ENCODE results near the gene SALL1.

GRCh38 chr16:51139568-51139967 lies 11.5 kb downstream of the SALL1 start:
- no peak for TF ChIP-seq CTCF (IDR thresholded peaks at IDR 0.05; ENCODE audit: control extremely low read depth in 1 of 3, insufficient read depth in 1 of 3, low read depth in 1 of 3, low read length in 3 of 3)
- no peak for TF ChIP-seq EZH2 (IDR thresholded peaks at IDR 0.05; ENCODE audit: low read depth, low read length, severe bottlenecking)
- TF ChIP-seq POLR2AphosphoS5 (IDR thresholded peaks at IDR 0.05; ENCODE audit: low read depth, low read length), result no peak
- no peak for TF ChIP-seq RAD21 (IDR thresholded peaks at IDR 0.05 in 1 of 2, conservative IDR thresholded peaks at IDR 0.05 in 1 of 2; ENCODE audit: low read depth in 2 of 2, low read length in 2 of 2)
- no peak for TF ChIP-seq SRF (IDR thresholded peaks at IDR 0.05; ENCODE audit: low read depth, low read length)
- TF ChIP-seq ZNF274 (IDR thresholded peaks at IDR 0.05; ENCODE audit: borderline replicate concordance, extremely low read depth, low read length), result no peak
- TF ChIP-seq YY1 (IDR thresholded peaks at IDR 0.05; ENCODE audit: low read depth, low read length), result no peak
- TF ChIP-seq, protein P1, sequence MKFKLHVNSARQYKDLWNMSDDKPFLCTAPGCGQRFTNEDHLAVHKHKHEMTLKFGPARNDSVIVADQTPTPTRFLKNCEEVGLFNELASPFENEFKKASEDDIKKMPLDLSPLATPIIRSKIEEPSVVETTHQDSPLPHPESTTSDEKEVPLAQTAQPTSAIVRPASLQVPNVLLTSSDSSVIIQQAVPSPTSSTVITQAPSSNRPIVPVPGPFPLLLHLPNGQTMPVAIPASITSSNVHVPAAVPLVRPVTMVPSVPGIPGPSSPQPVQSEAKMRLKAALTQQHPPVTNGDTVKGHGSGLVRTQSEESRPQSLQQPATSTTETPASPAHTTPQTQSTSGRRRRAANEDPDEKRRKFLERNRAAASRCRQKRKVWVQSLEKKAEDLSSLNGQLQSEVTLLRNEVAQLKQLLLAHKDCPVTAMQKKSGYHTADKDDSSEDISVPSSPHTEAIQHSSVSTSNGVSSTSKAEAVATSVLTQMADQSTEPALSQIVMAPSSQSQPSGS (IDR thresholded peaks at IDR 0.05; ENCODE audit: low read length), result no peak
- no peak for TF ChIP-seq EP300 (IDR thresholded peaks at IDR 0.05; ENCODE audit: borderline replicate concordance in 1 of 2, low read depth in 2 of 2, low read length in 2 of 2)
- TF ChIP-seq HDAC2 (IDR thresholded peaks at IDR 0.05; ENCODE audit: borderline replicate concordance in 1 of 2, low read depth in 2 of 2, low read length in 2 of 2), result no peak
- TF ChIP-seq MAFK (IDR thresholded peaks at IDR 0.05; ENCODE audit: low read depth, low read length), result no peak
- no peak for TF ChIP-seq POLR2A (IDR thresholded peaks at IDR 0.05; ENCODE audit: control extremely low read depth in 1 of 2, low read depth in 2 of 2, low read length in 2 of 2)

Measured in H1 (cell line).